Measurements from ENCODE around the gene ZMYND8. TPM values are rescaled to one million over a fixed set of nuclear protein-coding genes. Genes with fewer than 3 reads are reported as not detected.

The ZMYND8 gene
- total and polyA plus RNA-seq, 4 donors = 14.2 to 46.4 (median 30.1) TPM

DNA sequence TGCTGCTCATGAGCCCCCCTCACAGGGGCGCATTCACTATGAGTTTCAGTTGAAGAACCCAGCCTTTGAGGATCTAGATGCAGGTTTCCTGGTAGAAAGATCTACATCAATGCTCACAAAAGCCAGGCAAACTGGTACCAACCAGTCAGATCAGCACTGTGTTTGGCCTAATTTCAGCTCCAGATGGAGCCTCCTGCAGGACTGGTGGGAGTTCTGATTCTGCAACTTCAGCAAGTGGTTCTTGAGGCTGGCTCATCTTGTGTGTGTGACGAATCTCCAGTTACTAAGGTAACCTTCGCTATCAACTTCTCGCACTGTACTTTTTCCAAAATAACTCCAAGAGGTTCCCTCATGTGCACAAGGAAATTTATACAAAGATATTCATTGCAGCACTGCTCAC lies 118.8 kb downstream of the ZMYND8 start:
- peaks cover 26 to 39% (median 29%) of the 10 kb centered on the region in 4 donors for H3K36me3 ChIP-seq (ENCODE audit: control insufficient read depth in 4 of 4, insufficient read depth in 4 of 4, low read length in 4 of 4)
- DNase-seq (no peak), ATAC-seq (ENCODE audit: insufficient read depth, low FRiP score) (no peak)
- 89 to 95% methylated on average over 4 of the region's 4 CpGs for WGBS, 2 donors
- peaks cover 0 to 2% (median 0%) of the 10 kb centered on the region in 4 donors for H3K9me3 ChIP-seq (ENCODE audit: control insufficient read depth in 4 of 4, insufficient read depth in 3 of 4, low read length in 3 of 4)
- H3K9ac ChIP-seq (ENCODE audit: insufficient read depth in 1 of 2, low read length in 2 of 2) = no peak overlapping the region
- TF ChIP-seq, protein P1, sequence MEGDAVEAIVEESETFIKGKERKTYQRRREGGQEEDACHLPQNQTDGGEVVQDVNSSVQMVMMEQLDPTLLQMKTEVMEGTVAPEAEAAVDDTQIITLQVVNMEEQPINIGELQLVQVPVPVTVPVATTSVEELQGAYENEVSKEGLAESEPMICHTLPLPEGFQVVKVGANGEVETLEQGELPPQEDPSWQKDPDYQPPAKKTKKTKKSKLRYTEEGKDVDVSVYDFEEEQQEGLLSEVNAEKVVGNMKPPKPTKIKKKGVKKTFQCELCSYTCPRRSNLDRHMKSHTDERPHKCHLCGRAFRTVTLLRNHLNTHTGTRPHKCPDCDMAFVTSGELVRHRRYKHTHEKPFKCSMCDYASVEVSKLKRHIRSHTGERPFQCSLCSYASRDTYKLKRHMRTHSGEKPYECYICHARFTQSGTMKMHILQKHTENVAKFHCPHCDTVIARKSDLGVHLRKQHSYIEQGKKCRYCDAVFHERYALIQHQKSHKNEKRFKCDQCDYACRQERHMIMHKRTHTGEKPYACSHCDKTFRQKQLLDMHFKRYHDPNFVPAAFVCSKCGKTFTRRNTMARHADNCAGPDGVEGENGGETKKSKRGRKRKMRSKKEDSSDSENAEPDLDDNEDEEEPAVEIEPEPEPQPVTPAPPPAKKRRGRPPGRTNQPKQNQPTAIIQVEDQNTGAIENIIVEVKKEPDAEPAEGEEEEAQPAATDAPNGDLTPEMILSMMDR (IDR thresholded peaks at IDR 0.05; ENCODE audit: control extremely low read depth, extremely low read depth) = no peak
- peaks cover 0 to 12% (median 4%) of the 10 kb centered on the region in 5 donors for H3K4me1 ChIP-seq (ENCODE audit: control insufficient read depth in 5 of 5, insufficient read depth in 5 of 5, low read length in 5 of 5)
- H3K4me3 ChIP-seq = no peak overlapping the region
- no peak overlapping the region for H3K27ac ChIP-seq (ENCODE audit: low read depth in 1 of 2, low read length in 1 of 2)
- no peaks in the 10 kb centered on the region for H3K27me3 ChIP-seq (ENCODE audit: control insufficient read depth in 3 of 3, insufficient read depth in 3 of 3, low read length in 2 of 3)

DNA sequence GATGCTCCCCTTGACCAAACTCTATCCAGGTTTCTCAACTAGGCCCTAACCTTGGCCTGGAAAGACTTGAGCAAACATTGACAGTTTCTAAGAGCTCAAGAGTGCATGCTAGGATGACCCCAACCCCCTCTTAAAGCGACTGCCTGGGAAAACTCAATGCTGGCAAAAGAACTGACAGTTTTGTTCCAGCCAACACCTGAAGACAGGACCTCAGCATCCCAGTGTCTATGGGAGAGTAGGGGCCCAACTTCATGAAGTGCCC lies 119.9 kb downstream of the ZMYND8 start:
- Histone ChIP-seq H3K27ac (ENCODE audit: low read depth in 1 of 2, low read length in 1 of 2) (no peak overlapping the region), H3K9me3 (ENCODE audit: control insufficient read depth in 4 of 4, insufficient read depth in 3 of 4, low read length in 3 of 4) (peaks cover 0 to 2% (median 0%) of the 10 kb centered on the region in 4 donors), H3K4me3 (no peak overlapping the region), H3K36me3 (ENCODE audit: control insufficient read depth in 4 of 4, insufficient read depth in 4 of 4, low read length in 4 of 4) (peaks cover 26 to 35% (median 32%) of the 10 kb centered on the region in 4 donors), H3K9ac (ENCODE audit: insufficient read depth in 1 of 2, low read length in 2 of 2) (no peak overlapping the region), H3K4me1 (ENCODE audit: control insufficient read depth in 5 of 5, insufficient read depth in 5 of 5, low read length in 5 of 5) (peaks cover 0 to 3% (median 0%) of the 10 kb centered on the region in 5 donors), H3K27me3 (ENCODE audit: control insufficient read depth in 3 of 3, insufficient read depth in 3 of 3, low read length in 2 of 3) (no peaks in the 10 kb centered on the region)
- ATAC-seq (ENCODE audit: insufficient read depth, low FRiP score) (no peak), DNase-seq (no peak)
- TF ChIP-seq, protein P1 (IDR thresholded peaks at IDR 0.05; ENCODE audit: control extremely low read depth, extremely low read depth) = no peak
- WGBS, 2 donors = 78 to 93% methylated on average over 1 of the region's 1 CpG

DNA sequence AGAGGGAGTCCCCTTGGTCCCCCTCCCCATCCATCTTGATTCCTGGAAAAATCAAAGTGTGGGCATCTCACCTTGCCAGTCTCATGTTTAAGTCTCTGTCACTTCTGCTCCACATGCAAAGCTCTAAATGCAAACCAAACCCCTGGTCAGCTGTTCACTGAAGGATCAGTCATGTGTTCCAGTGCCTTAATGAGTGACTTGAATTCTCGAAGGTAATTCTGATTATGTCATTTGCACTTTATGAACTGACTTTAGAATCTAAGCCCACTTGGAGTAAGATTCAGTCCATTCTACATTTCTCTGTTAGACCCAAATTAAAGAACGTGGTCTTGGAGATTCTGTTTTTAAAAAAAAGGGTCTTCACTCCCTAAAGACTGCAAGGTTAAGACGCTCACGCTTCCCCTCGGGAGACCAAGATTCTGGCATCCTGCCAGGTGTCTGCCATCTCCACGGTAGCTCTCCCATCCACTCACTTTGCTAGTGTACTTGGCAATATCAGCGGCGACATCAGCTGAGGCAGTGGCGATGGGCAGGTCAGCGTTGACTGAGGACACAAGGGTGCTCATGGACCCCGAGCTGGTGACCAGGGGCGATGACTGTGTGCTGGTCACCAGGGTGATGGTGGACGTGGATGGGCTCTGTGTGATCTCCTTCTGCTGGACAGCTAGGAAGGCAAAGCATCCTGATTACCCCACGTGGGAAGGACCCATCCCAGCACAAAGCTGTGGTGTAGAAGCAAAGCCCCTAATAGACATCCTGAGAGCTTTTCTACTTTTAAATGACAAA lies 120.5 kb downstream of the ZMYND8 start:
- H3K9me3 ChIP-seq (ENCODE audit: control insufficient read depth in 4 of 4, insufficient read depth in 3 of 4, low read length in 3 of 4) = peaks cover 0 to 2% (median 0%) of the 10 kb centered on the region in 4 donors
- H3K27ac ChIP-seq (ENCODE audit: low read depth in 1 of 2, low read length in 1 of 2) = no peak overlapping the region
- TF ChIP-seq, protein P1 (IDR thresholded peaks at IDR 0.05; ENCODE audit: control extremely low read depth, extremely low read depth) = no peak
- H3K4me1 ChIP-seq (ENCODE audit: control insufficient read depth in 5 of 5, insufficient read depth in 5 of 5, low read length in 5 of 5) = no peaks in the 10 kb centered on the region
- H3K27me3 ChIP-seq (ENCODE audit: control insufficient read depth in 3 of 3, insufficient read depth in 3 of 3, low read length in 2 of 3) = no peaks in the 10 kb centered on the region
- ATAC-seq (ENCODE audit: insufficient read depth, low FRiP score) (no peak), DNase-seq (no peak)
- H3K4me3 ChIP-seq = no peak overlapping the region
- 92% methylated on average over 14 of the region's 14 CpGs for WGBS, 2 donors
- H3K36me3 ChIP-seq (ENCODE audit: control insufficient read depth in 4 of 4, insufficient read depth in 4 of 4, low read length in 4 of 4) = peaks cover 28 to 36% (median 32%) of the 10 kb centered on the region in 4 donors
- no peak overlapping the region for H3K9ac ChIP-seq (ENCODE audit: insufficient read depth in 1 of 2, low read length in 2 of 2)
